ENCODE results near the gene C1QA.

DNA sequence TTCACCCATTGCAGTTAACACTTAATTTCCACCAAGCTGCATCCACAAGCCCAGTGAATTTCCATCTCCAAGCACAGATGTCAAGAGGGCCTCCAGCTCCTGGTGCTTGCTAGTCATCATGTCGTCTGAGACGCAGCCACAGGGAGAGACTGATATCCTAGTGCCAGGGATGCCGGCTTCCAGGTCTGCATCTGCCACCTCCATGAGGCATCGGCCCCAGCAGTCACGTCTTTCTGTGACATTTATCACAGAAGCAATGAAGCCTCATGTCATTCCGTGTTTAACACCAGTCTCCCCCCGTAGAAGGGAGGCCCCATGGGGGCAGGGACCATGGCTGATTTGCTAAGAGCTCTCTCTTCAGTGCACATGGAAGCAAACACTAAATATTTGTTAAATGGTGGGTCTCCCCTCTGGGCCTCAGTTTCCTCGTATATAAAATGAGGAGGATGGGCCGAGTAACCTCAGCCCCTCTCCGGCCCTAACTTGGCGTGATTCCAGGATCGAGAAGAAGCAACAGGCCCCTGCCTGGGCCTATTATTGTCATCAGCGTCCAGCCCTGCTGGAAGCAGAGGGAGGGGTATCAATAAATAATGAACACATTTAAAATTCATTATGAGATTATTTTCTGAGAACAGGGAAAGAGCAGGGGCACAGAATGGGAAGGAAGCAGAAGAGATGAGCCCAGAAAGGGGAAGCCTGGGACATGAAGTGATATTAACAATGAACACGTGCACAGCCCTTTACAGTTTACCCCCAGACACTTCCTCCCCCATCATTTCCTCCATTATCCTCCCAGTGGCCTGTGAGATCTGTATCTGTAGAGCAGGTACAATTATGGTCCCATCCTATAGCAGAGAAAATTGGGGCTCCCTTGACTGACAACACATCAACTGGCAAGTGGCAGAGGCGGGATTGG is 15.8 kb downstream of the C1QA start:
- TF ChIP-seq CTCF (IDR thresholded peaks at IDR 0.05) (no peak), POLR2A (IDR thresholded peaks at IDR 0.05) (no peak)
